HK-2 (cell line): ENCODE data around the gene SPACA7.
"Not testable (repeated sequence)": the region's sequence is repeated elsewhere in the genome, so short reads cannot be mapped to it uniquely, and the experiment has no call there.

Source experiments
- DNase-seq: peaks from one replicate; pipeline ENCODE4 v3.0.0-alpha.2; 2018; ENCODE audit not compliant: unreplicated experiment

The SPACA7 gene

DNA sequence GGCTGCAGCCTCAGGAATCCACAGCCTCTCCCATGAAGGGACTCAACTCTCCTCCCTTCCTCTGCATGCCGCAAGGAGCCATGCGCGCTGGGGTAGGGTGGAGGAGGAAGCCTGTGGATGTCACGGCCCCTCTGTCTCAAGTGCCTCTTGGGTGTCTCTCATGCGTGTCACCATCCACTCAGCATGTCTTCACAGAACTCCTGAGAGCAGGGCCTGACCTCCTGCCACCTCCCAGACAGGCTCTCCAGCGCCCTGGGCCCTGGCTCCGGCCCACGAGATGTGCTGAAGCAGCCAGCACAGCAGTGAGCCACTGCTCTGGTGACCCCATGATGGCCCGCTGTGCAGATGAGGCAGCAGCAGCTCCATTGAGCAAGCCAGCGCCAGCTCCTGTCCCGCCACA is 25.9 kb upstream of the SPACA7 start:
- DNase-seq: no peak

DNA sequence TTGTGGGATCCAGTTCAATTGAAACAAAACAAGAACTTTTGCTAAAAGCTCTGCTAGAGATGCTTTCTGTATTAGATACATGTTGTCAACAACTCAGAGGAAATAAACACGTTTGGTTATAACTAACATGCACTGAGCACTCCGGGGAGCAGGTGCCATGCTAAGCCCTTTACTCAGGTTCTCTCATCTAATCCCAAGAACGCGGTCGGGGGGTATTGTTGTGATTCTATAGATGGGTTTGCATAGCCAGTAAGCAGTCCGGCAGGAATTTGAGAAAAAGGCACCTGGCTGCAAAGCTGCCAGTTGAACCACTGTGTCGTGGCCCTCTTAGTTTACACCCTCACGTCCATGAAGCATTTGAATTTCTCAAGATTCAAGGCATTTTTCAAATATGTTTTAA is 24.3 kb upstream of the SPACA7 start:
- DNase-seq: no peak

DNA sequence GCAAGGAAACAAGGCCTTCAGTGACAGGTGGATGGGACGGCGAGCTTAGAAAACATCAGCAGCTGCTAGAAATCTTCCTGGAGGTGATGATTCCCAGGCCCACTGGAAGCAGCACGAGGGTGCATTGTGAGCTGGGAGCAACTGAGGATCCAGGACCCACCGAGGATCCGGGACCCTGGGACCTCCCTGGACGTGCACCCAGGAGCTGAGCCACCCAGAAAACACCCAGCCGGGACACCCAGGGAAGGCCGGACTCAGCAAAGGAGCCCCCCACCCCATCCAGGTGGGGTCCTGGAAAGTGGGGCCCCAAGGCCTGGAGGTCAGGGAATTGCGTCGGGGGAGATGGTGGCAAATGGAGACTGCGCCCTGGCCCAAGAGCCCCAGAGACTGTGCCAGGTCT is 22.3 kb upstream of the SPACA7 start:
- no peak for DNase-seq

DNA sequence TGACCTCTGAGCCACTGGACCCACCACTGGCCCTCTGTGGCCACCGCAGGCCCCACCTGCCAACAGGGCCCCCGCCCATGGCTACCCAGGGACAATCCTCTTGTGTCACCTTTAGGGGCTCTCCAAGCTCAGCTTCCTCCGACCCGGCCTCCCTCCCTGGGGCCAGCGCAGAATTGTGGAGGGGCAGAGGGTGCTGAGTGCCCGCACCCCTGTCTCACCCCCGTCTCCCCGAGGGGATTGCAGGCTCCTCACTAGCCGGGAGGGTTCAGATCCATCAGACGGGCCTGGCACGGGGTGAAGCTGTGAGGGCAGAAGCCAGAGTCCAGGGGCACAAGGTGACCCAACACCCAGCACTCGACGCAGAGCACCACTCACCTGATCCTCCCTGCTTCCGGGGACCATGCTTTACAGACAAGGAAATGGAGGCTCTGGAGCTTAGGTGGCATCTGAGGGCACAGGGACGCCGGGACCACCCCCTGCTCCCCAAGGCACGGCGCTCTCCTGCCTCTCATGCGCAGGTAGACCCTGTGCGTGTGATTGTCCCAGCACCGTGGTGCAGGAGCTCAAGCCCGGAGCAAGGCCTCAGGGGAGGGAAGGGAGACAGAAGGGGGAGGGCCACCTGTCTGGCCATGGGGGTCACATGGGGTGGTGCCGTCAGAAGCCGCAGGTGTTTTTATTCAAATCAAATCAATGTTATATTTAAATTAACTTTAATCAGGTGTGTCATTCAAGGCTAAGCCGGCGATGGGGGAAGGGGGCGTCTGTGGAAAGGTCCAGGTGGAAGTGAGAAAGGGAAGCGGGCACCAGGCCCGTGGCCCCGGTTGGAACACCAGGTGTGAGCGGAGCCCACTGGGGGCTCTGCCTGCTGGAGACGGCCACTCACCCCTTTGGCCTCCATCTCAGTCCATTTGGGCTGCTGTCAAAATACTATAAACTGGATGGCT is 21.6 kb upstream of the SPACA7 start:
- DNase-seq: no peak

DNA sequence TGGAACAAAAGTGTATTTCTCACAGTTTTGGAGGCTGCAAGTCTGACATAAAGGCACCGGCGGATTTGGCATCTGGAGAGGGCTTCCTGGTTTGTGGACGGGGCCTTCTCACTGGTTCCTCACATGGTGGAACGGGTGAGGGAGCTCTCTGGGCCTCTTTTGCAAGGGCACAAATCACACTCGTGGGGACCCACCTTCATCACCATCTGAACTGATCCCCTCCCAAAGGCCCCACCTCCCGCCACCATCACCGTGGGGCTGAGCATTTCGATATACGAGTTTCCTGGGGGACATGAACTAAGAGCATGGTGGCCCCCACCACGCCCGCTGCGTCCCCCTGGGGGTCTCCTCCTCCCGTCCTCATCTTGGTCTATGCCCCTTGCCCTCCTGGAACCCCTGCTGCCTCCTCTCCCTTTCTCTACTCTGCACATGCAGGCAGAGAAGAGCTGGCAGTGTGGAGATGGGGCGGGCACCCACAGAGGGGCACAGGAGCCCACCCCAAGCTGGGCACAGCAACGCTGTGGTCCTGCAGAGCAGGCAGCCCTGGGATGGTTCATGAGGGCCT is 20.8 kb upstream of the SPACA7 start:
- no peak for DNase-seq

DNA sequence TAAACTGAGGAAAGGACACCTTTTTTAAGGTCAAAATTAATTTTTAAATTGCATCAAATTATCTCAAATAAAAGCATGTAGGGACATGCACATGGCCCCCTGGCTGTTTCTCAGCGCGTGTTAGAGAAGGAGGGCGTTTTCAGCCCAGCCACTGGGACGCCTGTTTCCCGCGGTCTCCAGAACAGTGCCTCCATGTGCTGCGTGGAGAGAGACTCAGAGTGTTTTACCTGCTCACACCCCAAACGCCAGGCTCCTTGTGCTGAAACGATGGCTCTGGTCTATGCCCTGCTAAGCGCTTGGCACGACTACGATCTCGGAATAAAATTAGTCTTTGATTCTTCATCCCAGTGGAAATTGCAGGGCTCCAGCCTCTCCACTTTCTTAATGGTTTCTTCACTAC is 20.0 kb upstream of the SPACA7 start:
- no peak for DNase-seq

DNA sequence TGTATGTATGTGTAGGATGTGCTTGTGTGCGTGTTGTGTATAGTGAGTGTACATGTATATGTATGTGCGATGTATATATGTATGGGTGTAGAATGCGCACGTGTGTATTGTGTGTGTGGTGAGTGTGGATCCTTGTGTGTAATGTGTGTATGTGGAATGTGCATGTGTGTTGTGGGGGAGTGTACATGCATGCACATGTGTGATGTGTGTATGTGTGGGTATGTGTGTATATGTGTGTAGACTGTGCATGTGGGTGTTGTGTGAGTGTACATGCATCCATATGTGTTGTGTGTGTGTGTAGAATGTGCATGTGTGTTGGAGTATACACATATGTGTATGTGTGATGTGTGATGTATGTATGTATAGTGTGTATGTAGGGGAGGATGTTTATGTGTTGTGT is 18.0 kb upstream of the SPACA7 start:
- DNase-seq: no peak

DNA sequence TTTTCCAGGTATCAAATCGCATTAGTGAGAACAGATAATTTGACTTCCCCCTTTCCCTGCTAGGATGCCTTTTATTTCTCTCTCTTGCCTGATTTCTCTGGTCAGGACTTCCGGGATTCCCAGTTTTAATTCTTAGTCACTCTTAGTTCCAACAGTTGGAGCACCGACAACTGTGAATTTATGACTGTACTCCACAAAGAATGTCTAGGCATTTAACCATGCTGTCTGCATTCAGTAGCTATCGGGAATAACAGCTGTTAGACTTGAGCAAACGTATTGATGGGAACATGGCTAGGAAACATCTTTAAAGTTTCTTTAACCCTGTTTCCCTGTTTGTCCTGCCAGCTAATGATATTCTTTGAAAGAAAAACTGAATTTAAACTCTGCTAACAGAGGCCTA is 14.1 kb upstream of the SPACA7 start:
- DNase-seq: no peak

DNA sequence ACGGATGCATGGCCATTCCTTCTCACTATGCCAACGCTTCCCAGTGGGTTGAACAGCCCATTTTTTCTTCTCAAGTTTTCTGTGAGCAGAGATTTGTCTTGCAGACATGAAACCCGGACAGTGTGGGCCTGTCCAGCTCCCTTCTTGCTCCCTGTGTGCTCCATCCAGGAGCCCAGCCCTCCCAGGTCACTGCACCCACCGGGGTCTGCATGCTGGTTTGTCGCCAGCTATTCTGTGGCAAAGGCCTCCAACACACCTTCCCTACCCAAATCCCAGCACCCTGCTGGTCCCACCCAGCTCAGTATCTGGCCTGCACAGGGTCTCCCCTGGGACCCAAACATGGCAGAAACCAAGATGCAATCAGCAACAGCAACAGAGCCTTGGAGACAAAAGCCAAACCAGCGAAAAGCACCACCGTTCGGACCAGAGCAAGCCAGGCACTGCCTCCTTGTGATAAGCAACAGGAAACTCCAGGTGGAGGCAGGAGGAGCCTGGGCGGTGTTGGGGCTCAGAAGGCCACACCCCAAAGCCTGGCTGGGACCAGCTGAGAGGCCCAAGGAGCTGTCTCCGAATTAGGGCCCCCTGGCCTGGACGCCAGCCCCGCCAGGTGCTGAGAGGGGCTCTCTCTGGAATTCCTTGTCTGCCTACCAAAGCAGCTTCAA is 12.2 kb upstream of the SPACA7 start:
- no peak for DNase-seq

DNA sequence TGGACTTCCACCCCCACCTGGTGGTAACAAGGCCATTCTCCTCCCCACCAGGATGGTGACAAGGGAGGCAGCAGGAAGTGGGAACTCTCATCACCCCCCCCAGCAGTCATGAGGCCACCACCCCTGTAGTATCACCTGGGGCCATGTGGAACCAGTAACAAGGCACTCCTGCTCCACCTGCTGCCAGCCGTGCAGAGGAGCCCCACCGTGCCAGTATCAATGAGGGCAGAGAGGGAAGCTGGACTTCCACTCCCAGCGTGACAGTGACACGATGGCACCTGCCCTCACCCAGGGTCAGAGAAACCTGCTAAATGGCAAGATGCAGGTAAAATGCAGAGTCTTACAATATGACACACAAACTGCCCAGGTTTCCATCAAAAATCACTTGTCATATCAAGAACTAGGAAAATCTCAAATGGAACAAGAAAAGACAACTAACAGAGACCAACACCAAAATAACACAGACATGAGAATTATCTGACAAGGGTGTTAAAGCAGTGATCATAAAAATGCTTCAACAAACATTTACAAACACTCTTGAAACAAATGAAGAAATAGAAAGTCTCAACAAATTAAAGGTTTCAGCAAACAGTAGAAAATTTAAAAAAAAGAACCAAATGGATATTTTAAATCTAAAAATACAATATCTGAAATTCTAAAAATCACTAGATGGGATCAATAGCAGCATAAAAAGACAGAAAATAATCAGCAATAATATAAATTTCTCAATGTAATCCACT is 9.1 kb upstream of the SPACA7 start:
- DNase-seq: no peak

DNA sequence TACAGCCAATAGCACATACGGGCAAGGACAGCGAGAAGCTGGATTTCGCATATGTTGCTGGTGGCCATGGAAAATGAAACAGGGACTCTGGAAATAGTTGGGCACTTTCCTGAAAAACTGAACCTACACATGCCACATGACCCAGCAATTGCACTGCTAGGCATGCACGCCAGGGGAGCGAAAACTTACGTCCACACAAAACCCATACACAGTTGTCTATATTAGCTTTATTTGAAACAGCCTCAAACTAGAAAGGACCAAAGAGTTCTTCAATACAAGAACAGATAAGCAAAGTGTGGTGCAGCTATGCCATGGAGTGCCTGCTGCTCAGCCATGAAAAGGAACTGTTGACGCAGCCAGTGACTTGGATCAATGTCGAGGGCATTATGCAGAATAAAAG is 7.3 kb upstream of the SPACA7 start:
- no peak for DNase-seq

DNA sequence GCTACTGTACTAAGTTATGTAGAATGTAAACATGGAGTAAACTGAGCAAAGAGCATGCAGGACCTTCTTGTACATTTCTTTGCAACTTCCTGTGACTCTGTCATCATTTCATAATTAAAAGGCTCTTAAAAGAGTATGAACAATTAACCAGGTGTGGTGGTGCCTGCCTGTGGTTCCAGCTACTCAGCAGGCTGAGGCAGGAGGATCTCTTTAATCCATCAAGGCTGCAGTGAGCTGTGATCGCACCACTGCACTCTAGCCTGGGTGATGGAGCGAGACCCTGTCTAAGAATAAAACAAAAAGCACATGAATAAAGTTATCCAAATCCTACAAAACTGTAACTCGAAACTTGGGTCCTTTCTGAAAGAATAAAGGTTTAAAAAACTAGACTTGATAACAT is 5.8 kb upstream of the SPACA7 start:
- no peak for DNase-seq

DNA sequence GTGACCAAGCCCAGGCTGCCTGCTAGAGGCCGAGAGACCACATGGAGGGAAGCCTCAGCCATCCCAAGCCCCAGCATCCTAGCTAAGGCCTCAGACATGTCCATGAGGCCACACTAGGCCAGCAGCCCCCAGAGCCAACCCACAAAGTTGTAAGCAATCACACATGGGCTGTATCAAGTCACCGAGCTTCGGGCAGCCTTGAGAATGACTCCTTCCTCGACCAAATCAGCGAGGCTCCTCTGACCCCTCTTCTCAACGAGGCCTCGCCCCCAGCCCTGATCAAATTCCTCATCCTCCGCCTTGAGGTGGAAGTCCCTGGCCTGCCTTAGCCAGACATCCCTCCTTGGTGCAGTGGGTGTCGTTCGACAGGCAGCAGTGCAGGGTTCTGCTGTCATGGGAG is 1.9 kb upstream of the SPACA7 start:
- DNase-seq: no peak

DNA sequence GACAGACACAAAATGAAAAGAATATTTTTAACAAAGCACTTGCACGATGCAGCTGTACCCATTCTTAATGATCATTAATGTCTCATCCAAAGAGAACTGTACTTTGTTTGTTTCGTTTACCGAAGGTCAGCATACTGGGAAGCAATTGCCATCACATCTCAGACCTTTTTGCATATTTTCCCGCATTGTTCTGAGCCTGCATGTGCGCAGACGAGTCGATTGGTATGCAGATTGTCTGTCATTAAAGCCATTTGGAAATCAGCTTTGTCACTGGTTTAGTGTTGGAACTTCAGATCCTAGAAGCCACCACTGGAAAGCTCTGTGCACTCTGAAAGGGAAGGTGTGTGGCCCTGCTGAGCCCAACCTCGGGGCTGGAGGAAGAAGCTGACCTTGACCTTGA is 15.6 kb downstream of the SPACA7 start:
- no peak for DNase-seq

DNA sequence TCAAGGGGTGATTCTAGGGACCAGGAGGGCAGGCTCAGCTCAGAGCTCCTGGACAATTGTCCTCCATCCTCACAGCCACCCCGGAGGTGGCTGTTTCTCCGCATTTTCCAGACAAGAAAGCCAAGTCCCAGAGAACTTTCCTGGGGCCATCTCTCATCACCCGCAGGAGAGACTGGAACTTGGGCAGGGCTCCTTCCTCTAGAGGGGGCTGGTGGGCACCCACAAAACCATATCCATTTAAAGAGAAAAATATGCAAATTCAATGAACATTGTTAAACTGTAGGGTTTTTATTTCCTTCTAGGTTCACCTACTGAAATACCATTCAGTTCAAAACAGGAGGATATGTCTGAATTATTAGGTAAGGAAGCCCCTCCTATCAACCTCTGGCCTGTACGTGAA is 16.6 kb downstream of the SPACA7 start:
- no peak for DNase-seq

DNA sequence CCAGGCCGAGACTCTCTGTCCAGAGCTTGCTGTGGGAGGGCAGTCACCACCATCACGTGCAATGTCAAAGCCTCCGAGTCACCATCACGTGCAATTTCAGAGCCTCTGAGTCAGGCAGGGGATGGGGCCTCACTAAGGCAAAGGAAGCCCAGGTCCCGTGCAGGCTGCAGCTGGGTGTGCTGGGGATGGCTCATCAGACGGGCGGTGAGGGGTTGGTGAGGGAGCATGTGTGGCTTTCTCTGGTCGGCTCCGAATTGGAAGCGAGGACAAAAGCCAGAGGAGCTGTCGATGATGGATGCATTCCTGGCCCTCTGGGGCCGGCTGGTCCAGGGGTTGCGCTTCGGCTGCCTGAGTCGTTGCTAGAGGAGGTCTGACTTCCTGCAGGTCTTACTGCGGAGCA is 18.9 kb downstream of the SPACA7 start:
- DNase-seq: peak; percentile 16

DNA sequence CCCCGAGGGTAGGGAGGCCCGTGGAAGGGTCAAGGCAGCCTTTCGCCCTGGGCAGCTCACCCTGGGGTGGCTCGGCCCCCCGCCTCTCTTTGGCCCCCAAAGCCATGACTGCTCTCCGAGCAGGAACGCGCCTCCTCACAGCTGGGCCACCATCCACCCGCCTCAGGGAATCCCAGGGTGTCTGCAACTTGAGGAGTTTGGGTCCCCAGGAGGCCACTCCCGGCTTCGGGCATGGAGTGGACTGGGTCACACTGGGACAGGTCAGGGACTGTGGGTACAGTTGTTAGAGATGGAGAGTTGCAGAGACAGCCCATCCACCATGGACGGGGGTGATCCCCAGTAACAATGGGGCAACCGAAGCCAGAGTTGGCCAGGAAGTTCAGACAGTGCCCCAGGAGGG is 19.8 kb downstream of the SPACA7 start:
- DNase-seq: not testable (repeated sequence)

DNA sequence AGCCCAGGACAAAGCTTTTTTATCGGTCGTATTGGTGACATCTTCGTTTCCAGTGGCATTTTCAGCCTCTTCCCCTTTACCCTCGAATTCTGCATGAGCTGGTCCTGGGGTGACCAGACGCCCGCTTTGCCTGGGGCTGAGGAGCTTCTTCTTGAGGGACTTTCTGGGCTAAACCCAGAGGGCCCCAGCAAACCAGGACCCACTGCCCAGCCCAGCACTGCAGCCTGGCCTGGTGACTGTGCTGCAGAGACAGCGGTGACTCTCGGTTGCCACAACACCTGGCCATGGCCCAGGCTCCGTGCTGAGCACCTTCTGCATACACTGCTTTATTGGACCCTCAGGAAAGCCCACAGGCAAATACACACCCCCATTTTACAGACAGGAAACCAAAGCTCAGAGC is 21.0 kb downstream of the SPACA7 start:
- no peak for DNase-seq

DNA sequence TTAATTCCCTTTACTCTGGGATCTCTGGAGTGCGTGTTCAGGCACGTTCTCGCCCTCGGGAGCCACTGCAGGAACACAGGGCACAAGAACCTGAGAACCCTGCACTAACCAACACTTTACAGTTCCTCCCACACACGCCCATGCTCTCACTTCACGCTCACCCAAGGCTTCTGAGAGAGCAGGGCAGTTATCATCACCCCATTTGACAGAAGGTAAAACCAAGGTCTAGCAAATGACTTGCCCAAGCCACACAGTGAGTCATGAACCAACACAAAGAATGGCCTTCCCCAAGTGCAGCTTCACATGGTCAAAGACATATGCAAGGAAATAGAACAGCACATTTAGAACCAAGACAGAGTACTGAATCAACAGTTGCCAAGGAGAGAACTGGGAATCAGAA is 22.2 kb downstream of the SPACA7 start:
- DNase-seq: not testable (repeated sequence)

DNA sequence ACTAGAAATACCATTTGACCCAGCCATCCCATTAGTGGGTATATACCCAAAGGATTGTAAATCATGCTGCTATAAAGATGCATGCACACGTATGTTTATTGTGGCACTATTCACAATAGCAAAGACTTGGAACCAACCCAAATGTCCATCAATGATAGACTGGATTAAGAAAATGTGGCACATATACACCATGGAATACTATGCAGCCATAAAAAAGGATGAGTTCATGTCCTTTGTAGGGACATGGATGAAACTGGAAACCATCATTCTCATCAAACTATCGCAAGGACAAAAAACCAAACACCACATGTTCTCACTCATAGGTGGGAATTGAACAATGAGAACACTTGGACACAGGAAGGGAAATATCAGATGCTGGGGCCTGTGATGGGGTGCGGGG is 33.7 kb downstream of the SPACA7 start:
- DNase-seq: not testable (repeated sequence)

DNA sequence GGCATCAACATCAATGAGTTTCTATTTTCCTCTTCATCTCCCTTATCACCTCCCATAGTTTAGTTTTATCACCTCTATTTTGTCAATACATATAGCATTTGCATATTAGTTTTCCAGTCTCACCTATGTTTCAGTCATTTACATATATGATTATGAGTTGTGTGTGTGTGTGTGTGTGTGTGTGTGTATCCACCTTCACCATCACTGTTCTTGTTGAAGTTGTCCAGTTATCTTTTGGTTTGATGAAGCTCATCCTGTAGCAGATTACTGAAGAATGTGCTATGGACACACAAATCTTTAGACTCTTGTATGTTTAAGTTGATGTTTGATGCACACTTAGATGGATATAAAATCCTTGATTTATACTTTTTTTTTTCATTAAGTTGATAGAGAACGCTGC is 40.5 kb downstream of the SPACA7 start:
- DNase-seq: no peak

DNA sequence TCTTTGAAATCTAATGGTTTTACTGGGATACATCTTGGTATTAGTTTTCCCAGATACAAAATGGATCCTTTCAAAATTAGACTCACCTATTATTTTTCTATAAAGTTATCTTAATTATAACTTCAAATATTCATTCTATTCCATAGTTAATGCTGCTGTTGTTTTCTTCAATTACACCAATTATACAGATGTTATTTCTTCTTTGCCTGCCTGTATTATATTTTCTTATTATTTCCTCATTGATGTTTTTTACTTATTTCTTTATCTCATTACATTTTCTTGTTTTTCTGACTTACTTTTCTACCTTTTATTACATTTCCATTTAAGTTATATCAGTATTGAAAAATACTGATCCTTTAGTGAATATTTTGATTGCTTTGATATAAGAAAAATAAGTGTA is 40.9 kb downstream of the SPACA7 start:
- no peak for DNase-seq
